GM12864 (cell line): ENCODE data around the gene WDFY2.
"Not testable (repeated sequence)": the region's sequence is repeated elsewhere in the genome, so short reads cannot be mapped to it uniquely, and the experiment has no call there.

ENCODE experiments used
- DNase-seq: peaks from one replicate; pipeline ENCODE4 v3.0.0-alpha.2; 2011; ENCODE audit warnings: low read depth
- H3K4me3 ChIP-seq: 2 replicates; pipeline ENCODE4 v1.5.1; 2011; ENCODE audit warnings: mild to moderate bottlenecking, low read depth, low read length, control low read depth
- CTCF ChIP-seq: IDR thresholded peaks from 2 replicates; pipeline ENCODE4 v1.5.1; 2011; ENCODE audit warnings: low read depth, mild to moderate bottlenecking, moderate library complexity, low read length, control low read depth, inconsistent platforms; ENCODE audit errors: missing control alignments

Gene WDFY2

GRCh38 chr13:51647067-51647466 is 62.8 kb downstream of the WDFY2 start:
- H3K4me3 ChIP-seq, result no peak overlapping the region
- TF ChIP-seq CTCF, result no peak
- no peak for DNase-seq

- not testable (repeated sequence) for H3K4me3 ChIP-seq, DNase-seq
Observed at GRCh38 chr13:51652193-51652592, 67.9 kb downstream of the WDFY2 start.

- TF ChIP-seq CTCF, result no peak
- DNase-seq, result no peak
- H3K4me3 ChIP-seq, result no peak overlapping the region
Observed at GRCh38 chr13:51659276-51660127, 75.2 kb downstream of the WDFY2 start.

GRCh38 chr13:51660813-51661212 is 76.6 kb downstream of the WDFY2 start:
- H3K4me3 ChIP-seq, result no peak overlapping the region
- no peak for DNase-seq
- TF ChIP-seq CTCF, result no peak

- no peak for TF ChIP-seq CTCF
- H3K4me3 ChIP-seq, result no peak overlapping the region
- DNase-seq, result no peak
Observed at GRCh38 chr13:51663973-51664957, 80.0 kb downstream of the WDFY2 start.

GRCh38 chr13:51665456-51665855 is 81.2 kb downstream of the WDFY2 start:
- H3K4me3 ChIP-seq, result no peak overlapping the region
- no peak for TF ChIP-seq CTCF
- DNase-seq, result no peak

GRCh38 chr13:51666374-51666773 is 82.1 kb downstream of the WDFY2 start:
- no peak for TF ChIP-seq CTCF
- no peak for DNase-seq
- H3K4me3 ChIP-seq, result no peak overlapping the region
